NCI-H446 (cell line): ENCODE measurements around the gene PRRX2.
A peak's percentile ranks its signal among the peaks of the same experiment; 100 is the strongest.

Experiments
- DNase-seq, 2 experiments: peaks; one replicate each; lab custom pipeline; 2025; lab: John Stamatoyannopoulos, UW

Gene PRRX2

DNA sequence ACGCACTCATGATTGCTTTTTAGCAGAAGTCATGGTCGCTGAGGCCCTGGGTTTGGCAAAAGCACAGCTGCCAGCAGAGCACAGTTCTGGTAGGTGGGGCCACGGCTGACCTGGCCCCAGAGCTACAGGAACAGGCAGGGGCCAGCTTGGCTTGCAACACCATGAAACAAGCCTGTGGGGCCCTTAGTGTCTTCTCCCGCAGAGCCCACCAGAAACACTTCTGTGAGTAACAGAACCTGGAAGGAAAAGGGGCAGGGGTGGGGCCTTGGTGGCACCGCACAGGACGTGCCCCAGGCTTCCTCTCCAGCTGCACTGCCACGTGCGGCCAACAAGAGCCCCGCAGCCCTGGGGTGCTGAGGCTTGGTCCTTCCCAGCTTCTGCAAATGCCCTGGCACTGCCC lies 28.3 kb upstream of the PRRX2 start:
- DNase-seq = no peak

DNA sequence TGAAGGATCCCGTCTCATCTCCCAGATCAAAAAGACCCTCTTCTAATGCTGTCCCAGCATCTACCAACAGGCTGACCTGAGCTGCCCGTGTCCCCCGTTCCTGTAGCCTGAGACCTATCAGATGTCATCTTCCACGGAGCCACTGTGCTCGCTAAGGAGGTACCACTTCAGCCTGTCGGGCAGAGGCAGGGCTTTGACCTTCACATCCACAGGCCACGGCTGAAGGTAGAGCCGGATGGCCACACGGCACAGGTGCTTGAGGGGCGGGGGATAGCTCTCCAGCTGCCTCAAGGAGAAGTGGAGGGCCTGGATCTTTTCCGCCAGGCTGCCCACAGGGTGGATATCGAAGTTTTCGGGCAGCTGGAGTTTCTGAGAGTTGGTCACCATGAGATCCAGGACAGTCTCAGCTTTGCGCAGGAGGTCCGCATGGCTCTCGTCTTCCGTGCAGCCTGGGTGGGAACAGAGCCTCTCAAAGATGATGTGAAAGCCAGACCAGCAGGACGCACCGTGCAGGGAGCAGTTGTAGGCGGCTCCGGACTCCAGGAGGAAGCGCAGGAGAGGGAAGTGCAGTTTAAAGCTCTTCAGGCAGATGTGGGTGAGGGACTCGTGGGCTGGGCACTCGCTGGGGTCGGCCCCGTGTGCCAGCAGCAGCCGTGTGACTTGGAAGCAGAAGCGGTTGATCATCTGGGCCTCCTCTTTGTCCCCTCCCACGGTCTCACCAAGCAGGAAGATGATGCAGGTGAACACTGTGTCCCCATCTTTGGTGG lies 27.6 kb upstream of the PRRX2 start:
- DNase-seq = no peak

- no peak for DNase-seq
Measured at GRCh38 chr9:129639034-129639630, 26.3 kb upstream of the PRRX2 start.

GRCh38 chr9:129639756-129640085 lies 25.7 kb upstream of the PRRX2 start:
- no peak for DNase-seq

DNA sequence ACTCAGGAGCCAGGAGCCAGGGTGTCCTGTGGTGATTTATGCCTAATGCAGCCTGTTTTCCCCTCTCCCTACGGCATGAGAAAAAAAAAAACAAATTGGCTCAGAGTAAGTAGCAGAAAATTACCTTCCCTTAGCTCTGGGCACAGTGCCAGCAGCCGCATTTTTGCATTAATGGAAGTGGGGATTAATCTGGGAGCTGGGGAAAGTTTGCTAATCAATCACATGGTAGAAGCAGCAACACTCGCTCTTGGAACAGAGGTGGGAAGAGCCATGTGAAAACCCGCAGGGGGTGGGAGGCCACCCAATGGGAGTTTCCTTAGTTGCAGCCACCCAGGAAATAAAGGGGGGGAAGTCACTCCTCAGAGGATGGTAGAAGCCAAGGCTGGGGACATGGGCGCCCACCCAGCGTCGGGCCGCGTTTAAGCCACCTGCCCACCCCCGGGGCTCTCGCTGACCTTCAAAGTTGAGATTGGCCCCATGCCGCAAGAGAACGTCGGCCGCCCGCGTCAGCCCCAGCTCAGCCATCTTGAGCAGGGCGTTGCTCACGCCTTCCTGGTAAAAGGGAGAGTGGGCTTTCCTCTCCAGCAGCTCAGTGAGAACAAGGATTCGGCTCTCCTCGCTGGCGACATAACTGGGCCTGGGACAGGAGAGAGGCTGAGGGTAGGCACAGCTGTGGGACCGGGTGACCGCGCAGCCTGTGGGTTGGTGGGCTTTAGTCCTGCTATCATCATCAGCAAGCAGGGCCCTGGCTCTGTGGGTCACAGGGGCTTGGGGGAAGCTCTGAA lies 25.2 kb upstream of the PRRX2 start:
- DNase-seq = peak in 1 of 2 experiments; percentile 13

- no peak for DNase-seq
Measured at GRCh38 chr9:129640871-129641749, 24.3 kb upstream of the PRRX2 start.

- peak; percentile 52 to 82 for DNase-seq
Measured at GRCh38 chr9:129641750-129642585, 23.5 kb upstream of the PRRX2 start, which contains the start of gene ASB6. ASB6 (minus strand) TSS chr9:129642151; CDS start chr9:129641999, 152 bp downstream.

GRCh38 chr9:129643706-129644105 lies 21.7 kb upstream of the PRRX2 start:
- DNase-seq = no peak

DNA sequence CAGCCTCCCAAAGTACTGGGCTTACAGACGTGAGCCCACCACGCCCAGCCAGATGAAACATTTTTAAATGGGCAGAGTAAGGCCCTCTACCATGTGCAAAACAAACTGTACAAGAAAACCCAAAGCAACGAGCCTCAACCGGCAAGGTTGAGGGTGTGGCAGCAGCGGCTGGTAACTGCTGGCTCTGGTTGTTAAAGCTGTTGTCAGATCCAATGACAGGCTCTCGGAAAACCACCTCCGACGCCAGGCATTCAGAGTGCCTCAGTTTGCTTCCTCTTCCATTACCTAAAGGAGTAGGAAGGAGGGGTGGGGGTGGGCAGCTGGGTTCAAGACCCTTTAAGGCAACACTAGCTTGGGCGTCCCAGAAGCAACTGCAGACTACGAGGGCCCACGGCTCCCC lies 21.1 kb upstream of the PRRX2 start:
- DNase-seq = no peak

- no peak for DNase-seq
Measured at GRCh38 chr9:129644902-129645301, 20.5 kb upstream of the PRRX2 start.

DNA sequence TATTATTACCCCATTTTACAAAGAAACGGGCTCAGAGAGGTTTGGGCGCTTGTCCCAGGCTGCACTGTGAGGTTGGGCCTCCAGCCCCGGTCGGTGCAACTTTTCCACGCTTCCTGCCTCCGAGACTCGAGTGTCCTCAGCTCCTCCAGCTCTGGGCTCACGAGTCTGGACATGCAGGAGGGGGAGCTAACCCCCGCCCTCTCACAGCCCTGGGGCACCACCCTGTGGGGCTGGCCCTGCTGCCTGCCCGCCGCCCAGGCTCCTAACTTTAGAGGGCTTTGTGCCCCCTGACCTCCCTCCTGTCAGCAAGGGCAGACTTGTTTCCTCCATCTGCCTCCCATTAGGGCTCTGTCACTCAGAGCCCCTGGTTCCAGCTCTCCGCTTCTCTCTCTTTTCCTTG lies 19.2 kb upstream of the PRRX2 start:
- DNase-seq = no peak

GRCh38 chr9:129646654-129647053 lies 18.8 kb upstream of the PRRX2 start:
- no peak for DNase-seq

- DNase-seq = no peak
Measured at GRCh38 chr9:129647635-129648034, 17.8 kb upstream of the PRRX2 start.

DNA sequence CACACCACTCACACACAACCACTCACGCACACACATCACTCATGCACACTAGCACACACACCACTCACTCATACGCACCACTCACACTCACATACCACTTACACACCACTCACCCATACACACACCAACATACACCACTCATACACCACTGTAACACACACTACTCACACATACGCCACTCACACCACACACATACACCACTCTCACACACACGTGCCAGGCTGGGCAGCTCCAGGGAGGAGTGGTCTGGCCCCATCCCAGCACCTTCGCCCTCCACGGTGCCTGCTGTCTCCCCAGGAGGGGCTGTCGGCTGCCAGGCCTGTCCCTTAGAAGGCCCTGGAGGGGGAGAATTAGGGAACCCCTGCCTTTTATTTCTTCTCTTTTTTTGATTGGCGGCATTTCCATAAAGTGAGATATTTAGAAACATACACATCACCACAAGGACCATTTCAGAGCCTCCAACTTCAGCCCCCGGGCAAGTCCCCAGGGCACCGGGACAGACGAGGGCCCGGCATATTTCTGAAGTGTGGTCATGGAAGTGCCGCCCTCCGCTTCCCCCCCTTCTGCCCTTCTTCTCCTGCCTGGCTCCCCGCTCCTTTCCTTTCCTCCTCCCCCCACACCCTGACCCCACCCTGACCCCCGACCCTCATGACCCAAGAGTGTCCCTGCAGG lies 17.2 kb upstream of the PRRX2 start:
- no peak for DNase-seq

- no peak for DNase-seq
Measured at GRCh38 chr9:129648764-129649115, 16.7 kb upstream of the PRRX2 start.

DNA sequence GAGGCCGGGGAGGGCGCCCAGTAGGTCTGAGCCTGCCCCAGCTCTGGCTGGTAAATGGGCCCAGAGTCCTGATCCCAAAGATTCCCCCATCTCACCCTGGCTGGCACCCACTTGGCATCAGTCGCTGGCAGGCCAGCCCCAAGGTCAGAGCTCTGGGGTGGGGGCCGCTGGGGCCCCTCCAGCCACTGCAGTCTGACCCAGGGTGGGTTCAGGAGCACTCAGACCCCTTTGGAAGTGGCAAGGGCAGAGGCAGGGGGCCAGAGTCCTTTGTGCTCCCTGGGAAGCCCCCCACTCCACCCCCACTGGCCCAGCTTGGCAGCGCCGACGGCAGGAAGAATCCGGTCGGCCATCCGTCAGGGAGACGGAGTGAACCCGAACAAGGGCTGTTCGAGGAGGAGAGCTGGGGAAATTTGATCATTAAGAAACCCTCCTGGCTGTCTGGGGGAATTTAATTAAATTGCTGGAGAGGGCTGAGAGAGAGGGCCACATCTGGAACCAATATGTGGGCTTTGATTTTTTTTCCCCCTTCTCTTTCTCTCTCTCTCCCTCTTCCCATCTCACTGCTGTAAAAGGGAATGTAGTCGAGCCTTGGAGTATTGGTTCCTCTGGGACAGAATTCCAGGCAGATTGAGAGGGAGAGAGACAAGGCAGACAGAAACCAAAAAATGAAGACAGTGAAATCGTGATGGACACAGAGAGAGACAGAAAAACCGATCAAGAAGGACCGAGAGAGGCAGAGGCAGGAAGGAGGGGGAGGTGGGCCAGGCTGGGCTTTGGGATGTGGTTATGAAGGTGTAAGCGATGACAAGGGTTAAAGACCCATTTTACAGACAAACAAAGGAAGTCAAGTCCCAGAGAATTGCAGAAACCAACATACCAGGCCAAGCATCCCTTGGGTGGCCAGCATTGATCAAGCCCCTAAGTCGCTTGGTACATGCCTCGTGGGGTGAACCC lies 15.4 kb upstream of the PRRX2 start:
- DNase-seq = no peak

GRCh38 chr9:129650680-129651235 lies 14.7 kb upstream of the PRRX2 start:
- no peak for DNase-seq

DNA sequence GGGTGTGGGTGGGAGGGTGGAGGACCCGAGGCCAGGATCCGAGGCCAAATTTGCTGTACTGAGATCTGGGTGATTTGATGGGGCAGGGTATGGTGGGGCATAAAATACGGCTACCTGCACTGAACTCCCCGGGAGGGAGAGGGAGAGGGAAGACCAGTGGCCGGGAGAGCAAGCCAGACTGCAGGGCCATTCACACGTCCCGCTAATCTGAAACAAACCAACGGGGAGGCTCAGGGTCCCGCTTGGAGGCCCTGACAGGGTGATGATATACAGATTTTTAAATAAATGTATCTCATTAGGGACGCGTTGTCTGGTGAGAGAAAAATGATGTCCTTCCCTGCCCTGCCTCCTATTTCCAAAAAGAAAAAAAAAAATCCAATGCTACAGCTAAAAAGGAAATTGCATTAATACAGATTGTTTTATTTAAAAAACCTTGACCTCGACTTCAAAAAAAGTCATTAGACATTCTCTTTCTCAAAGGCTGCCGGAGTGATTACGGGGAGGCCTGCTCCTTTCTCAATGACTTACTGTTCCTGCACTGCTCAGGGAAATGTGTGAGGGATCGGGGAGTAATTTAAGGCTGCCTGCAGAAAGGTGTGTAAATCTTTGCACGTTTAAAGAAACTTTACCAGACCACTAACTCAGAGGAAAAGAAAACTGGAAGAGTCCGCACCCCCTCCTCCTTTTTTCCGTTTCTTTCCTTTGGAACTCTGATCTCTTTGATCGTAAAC lies 11.5 kb upstream of the PRRX2 start:
- no peak for DNase-seq
